Neuronal stem cell (in vitro differentiated cells): ENCODE data around the gene SLFN12.
"Not testable (repeated sequence)": the region's sequence is repeated elsewhere in the genome, so short reads cannot be mapped to it uniquely, and the experiment has no call there.

Experiments
- DNase-seq: peaks from one replicate; pipeline ENCODE4 v3.0.0-alpha.2; 2013; ENCODE audit warnings: low spot score
- H2AFZ ChIP-seq: one replicate; pipeline ENCODE4 v1.6.1; 2013; ENCODE audit warnings: mild to moderate bottlenecking, low read length, inconsistent platforms
- H2AK5ac ChIP-seq: 2 replicates; pipeline ENCODE4 v1.6.1; 2013; ENCODE audit warnings: low read depth, mild to moderate bottlenecking, inconsistent platforms, low read length, moderate library complexity, mixed read lengths
- H2BK120ac ChIP-seq: 2 replicates; pipeline ENCODE4 v1.6.1; 2013; ENCODE audit warnings: low read depth, mild to moderate bottlenecking, inconsistent platforms, low read length, moderate library complexity, mixed read lengths
- H2BK12ac ChIP-seq: one replicate; pipeline ENCODE4 v1.6.1; 2013; ENCODE audit warnings: low read length, inconsistent platforms
- H2BK15ac ChIP-seq: 2 replicates; pipeline ENCODE4 v1.6.1; 2013; ENCODE audit warnings: mild to moderate bottlenecking, low read length, inconsistent platforms, mixed read lengths
- H2BK5ac ChIP-seq: one replicate; pipeline ENCODE4 v1.6.1; 2013; ENCODE audit warnings: inconsistent platforms, mild to moderate bottlenecking, low read length, moderate library complexity
- H3K14ac ChIP-seq: one replicate; pipeline ENCODE4 v1.6.1; 2013; ENCODE audit warnings: low read length, inconsistent platforms
- H3K18ac ChIP-seq: 2 replicates; pipeline ENCODE4 v1.6.1; 2013; ENCODE audit warnings: low read length, inconsistent platforms
- H3K23ac ChIP-seq: 2 replicates; pipeline ENCODE4 v1.6.1; 2013; ENCODE audit warnings: low read depth, mild to moderate bottlenecking, mixed read lengths, low read length, inconsistent platforms; ENCODE audit not compliant: poor library complexity
- H3K27ac ChIP-seq: replicated peaks from 3 replicates; pipeline ENCODE4 v1.5.1; 2013; ENCODE audit warnings: low read length, inconsistent platforms
- H3K27me3 ChIP-seq, 3 experiments: 2 replicates each; pipeline ENCODE4 v1.6.1; 2013; ENCODE audit warnings: low read length in 3 of 3, mild to moderate bottlenecking in 2 of 3, inconsistent platforms in 1 of 3, low read depth in 1 of 3, mixed read lengths in 1 of 3, moderate library complexity in 1 of 3; ENCODE audit not compliant: control insufficient read depth in 3 of 3, insufficient read depth in 3 of 3
- H3K36me3 ChIP-seq, 2 donors: replicated peaks in 1 of 2; 2 replicates each; pipeline ENCODE4 v1.6.1; 2013; ENCODE audit warnings: low read length in 2 of 2; ENCODE audit not compliant: control insufficient read depth in 2 of 2, insufficient read depth in 2 of 2
- H3K4ac ChIP-seq: 2 replicates; pipeline ENCODE4 v1.6.1; 2013; ENCODE audit warnings: inconsistent platforms, mild to moderate bottlenecking, low read length, moderate library complexity
- H3K4me1 ChIP-seq, 2 donors: 1 replicate in 1 of 2; 2 replicates in 1 of 2; pipeline ENCODE4 v1.6.1; 2013; ENCODE audit warnings: low read length in 2 of 2, low read depth in 1 of 2; ENCODE audit not compliant: control insufficient read depth in 2 of 2, insufficient read depth in 1 of 2
- H3K4me2 ChIP-seq: one replicate; pipeline ENCODE4 v1.6.1; 2013; ENCODE audit warnings: mild to moderate bottlenecking, low read length, inconsistent platforms; ENCODE audit not compliant: insufficient read depth, poor library complexity, severe bottlenecking
- H3K4me3 ChIP-seq, 2 donors: 2 replicates each; pipeline ENCODE4 v1.5.1; 2013; ENCODE audit warnings: low read length in 2 of 2, mild to moderate bottlenecking in 2 of 2, inconsistent platforms in 1 of 2, moderate library complexity in 1 of 2
- H3K79me1 ChIP-seq: one replicate; pipeline ENCODE4 v1.6.1; 2013; ENCODE audit warnings: low read depth, mild to moderate bottlenecking, inconsistent platforms, low read length, moderate library complexity
- H3K9ac ChIP-seq: one replicate; pipeline ENCODE4 v1.6.1; 2013; ENCODE audit warnings: mild to moderate bottlenecking, low read depth, low read length, inconsistent platforms; ENCODE audit not compliant: poor library complexity
- H3K9me3 ChIP-seq, 2 donors: replicated peaks in 1 of 2; 2 replicates each; pipeline versions ENCODE3 to v1.6.1; 2013; ENCODE audit warnings: low read length in 2 of 2, mild to moderate bottlenecking in 2 of 2, inconsistent platforms in 1 of 2, low read depth in 1 of 2, mixed read lengths in 1 of 2, moderate library complexity in 1 of 2; ENCODE audit not compliant: control insufficient read depth in 2 of 2, insufficient read depth in 1 of 2
- H4K8ac ChIP-seq: one replicate; pipeline ENCODE4 v1.6.1; 2013; ENCODE audit warnings: low read depth, mild to moderate bottlenecking, inconsistent platforms, low read length, moderate library complexity
- H4K91ac ChIP-seq: one replicate; pipeline ENCODE4 v1.6.1; 2013; ENCODE audit warnings: low read length, low read depth, mild to moderate bottlenecking, inconsistent platforms; ENCODE audit not compliant: poor library complexity
- WGBS, 2 donors: extraction: QIAGEN DNeasy Blood & Tissue Kit; methylation state at CpG; one replicate each; pipeline ENCODE4 v1.1.7; 2013; ENCODE audit warnings: missing lambda C conversion rate in 2 of 2, mixed read lengths in 1 of 2; ENCODE audit not compliant: insufficient read length in 2 of 2, insufficient replicate concordance in 1 of 2; ENCODE audit errors: extremely low coverage in 2 of 2; 5-methylcytosine and 5-hydroxymethylcytosine counted together

SLFN12 gene

GRCh38 chr17:35428229-35428628, 4.1 kb downstream of the SLFN12 start:
- H2AK5ac ChIP-seq = no peak overlapping the region
- H2BK120ac ChIP-seq = no peak overlapping the region
- no peak overlapping the region for H2AFZ ChIP-seq
- H3K9ac ChIP-seq = no peak overlapping the region
- H4K8ac ChIP-seq = no peak overlapping the region
- H3K14ac ChIP-seq = no peak overlapping the region
- peaks cover 2 to 6% of the 10 kb centered on the region in 2 donors for H3K4me1 ChIP-seq
- H3K36me3 ChIP-seq = no peaks in the 10 kb centered on the region
- no peak overlapping the region for H2BK12ac ChIP-seq
- no peak overlapping the region for H2BK15ac ChIP-seq
- H3K9me3 ChIP-seq = no peaks in the 10 kb centered on the region
- no peak overlapping the region for H3K4me2 ChIP-seq
- peaks cover 4% of the 10 kb centered on the region for H3K79me1 ChIP-seq
- no peaks in the 10 kb centered on the region for H3K27me3 ChIP-seq
- no peak overlapping the region for H4K91ac ChIP-seq
- no peak overlapping the region for H3K23ac ChIP-seq
- WGBS, 2 donors = no CpG with 5 or more reads among the region's 2 CpGs
- H2BK5ac ChIP-seq = no peak overlapping the region
- H3K18ac ChIP-seq = no peak overlapping the region
- no peak overlapping the region for H3K27ac ChIP-seq
- no peak overlapping the region for H3K4me3 ChIP-seq
- DNase-seq = no peak
- H3K4ac ChIP-seq = no peak overlapping the region

GRCh38 chr17:35423761-35424160, 8.5 kb downstream of the SLFN12 start:
- Histone ChIP-seq H3K9me3 (no peaks in the 10 kb centered on the region), H4K8ac (no peak overlapping the region), H3K23ac (no peak overlapping the region), H2BK120ac (no peak overlapping the region), H3K14ac (no peak overlapping the region), H3K27me3 (no peaks in the 10 kb centered on the region), H3K4me2 (no peak overlapping the region), H3K9ac (no peak overlapping the region), H2BK12ac (no peak overlapping the region), H4K91ac (no peak overlapping the region), H2AK5ac (no peak overlapping the region), H3K4me1 (no peaks in the 10 kb centered on the region), H3K18ac (no peak overlapping the region), H2BK5ac (no peak overlapping the region), H2AFZ (no peak overlapping the region), H3K27ac (no peak overlapping the region), H3K79me1 (no peaks in the 10 kb centered on the region), H3K36me3 (peaks cover 0 to 12% of the 10 kb centered on the region in 2 donors), H3K4ac (no peak overlapping the region), H3K4me3 (no peak overlapping the region), H2BK15ac (no peak overlapping the region)
- WGBS, 2 donors = no CpG with 5 or more reads among the region's 4 CpGs
- no peak for DNase-seq

- not testable (repeated sequence) for DNase-seq
Measured at GRCh38 chr17:35421069-35421468, 11.2 kb downstream of the SLFN12 start.

GRCh38 chr17:35416659-35417058, 15.6 kb downstream of the SLFN12 start:
- no CpG with 5 or more reads among the region's 2 CpGs for WGBS, 2 donors
- Histone ChIP-seq H3K79me1 (no peaks in the 10 kb centered on the region), H2AK5ac (no peak overlapping the region), H4K8ac (no peak overlapping the region), H4K91ac (no peak overlapping the region), H3K18ac (no peak overlapping the region), H2BK12ac (no peak overlapping the region), H3K4me3 (no peak overlapping the region), H3K27me3 (no peaks in the 10 kb centered on the region), H3K14ac (no peak overlapping the region), H3K4me1 (no peaks in the 10 kb centered on the region), H2BK15ac (no peak overlapping the region), H3K4me2 (no peak overlapping the region), H3K9ac (no peak overlapping the region), H3K9me3 (no peaks in the 10 kb centered on the region), H3K36me3 (peaks cover 0 to 12% of the 10 kb centered on the region in 2 donors), H3K23ac (no peak overlapping the region), H3K27ac (no peak overlapping the region), H2BK120ac (no peak overlapping the region), H2BK5ac (no peak overlapping the region), H2AFZ (no peak overlapping the region), H3K4ac (no peak overlapping the region)
- DNase-seq = no peak

More at GRCh38 chr17:35421069-35421468, 11.2 kb downstream of the SLFN12 start:
- not testable (repeated sequence) for H2BK120ac ChIP-seq, H2BK12ac ChIP-seq, H3K4me2 ChIP-seq, H3K4me1 ChIP-seq, H2AFZ ChIP-seq, H2AK5ac ChIP-seq, H3K9me3 ChIP-seq, H3K27ac ChIP-seq, H3K14ac ChIP-seq, H3K9ac ChIP-seq, H3K27me3 ChIP-seq, H3K23ac ChIP-seq, H3K18ac ChIP-seq, H2BK5ac ChIP-seq, H3K4ac ChIP-seq, H3K79me1 ChIP-seq, H4K8ac ChIP-seq, H2BK15ac ChIP-seq, H4K91ac ChIP-seq, H3K4me3 ChIP-seq
- no CpG with 5 or more reads among the region's 9 CpGs for WGBS, 2 donors
- H3K36me3 ChIP-seq = peaks cover 0 to 19% of the 10 kb centered on the region in 2 donors
